ENCODE results near the gene GTF2H3.
A peak's percentile ranks its signal among the peaks of the same experiment; 100 is the strongest.

GRCh38 chr12:123670882-123671728 is 37.5 kb downstream of the GTF2H3 start, which contains the start of gene TCTN2:
- TF ChIP-seq, protein P1, sequence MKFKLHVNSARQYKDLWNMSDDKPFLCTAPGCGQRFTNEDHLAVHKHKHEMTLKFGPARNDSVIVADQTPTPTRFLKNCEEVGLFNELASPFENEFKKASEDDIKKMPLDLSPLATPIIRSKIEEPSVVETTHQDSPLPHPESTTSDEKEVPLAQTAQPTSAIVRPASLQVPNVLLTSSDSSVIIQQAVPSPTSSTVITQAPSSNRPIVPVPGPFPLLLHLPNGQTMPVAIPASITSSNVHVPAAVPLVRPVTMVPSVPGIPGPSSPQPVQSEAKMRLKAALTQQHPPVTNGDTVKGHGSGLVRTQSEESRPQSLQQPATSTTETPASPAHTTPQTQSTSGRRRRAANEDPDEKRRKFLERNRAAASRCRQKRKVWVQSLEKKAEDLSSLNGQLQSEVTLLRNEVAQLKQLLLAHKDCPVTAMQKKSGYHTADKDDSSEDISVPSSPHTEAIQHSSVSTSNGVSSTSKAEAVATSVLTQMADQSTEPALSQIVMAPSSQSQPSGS (IDR thresholded peaks at IDR 0.05; ENCODE audit: low read length), result no peak
- no peak for TF ChIP-seq MTA2 (IDR thresholded peaks at IDR 0.05; ENCODE audit: low read depth)
- peak; percentile 49 for TF ChIP-seq POLR2A (IDR thresholded peaks at IDR 0.05; ENCODE audit: low read depth, low read length)
- no peak for TF ChIP-seq CTCF (IDR thresholded peaks at IDR 0.05 in 2 of 3, conservative IDR thresholded peaks at IDR 0.05 in 1 of 3; ENCODE audit: control insufficient read depth in 2 of 3, extremely low read depth in 1 of 3, insufficient read depth in 1 of 3, low read depth in 3 of 3, low read length in 3 of 3)
- TF ChIP-seq, protein P2, sequence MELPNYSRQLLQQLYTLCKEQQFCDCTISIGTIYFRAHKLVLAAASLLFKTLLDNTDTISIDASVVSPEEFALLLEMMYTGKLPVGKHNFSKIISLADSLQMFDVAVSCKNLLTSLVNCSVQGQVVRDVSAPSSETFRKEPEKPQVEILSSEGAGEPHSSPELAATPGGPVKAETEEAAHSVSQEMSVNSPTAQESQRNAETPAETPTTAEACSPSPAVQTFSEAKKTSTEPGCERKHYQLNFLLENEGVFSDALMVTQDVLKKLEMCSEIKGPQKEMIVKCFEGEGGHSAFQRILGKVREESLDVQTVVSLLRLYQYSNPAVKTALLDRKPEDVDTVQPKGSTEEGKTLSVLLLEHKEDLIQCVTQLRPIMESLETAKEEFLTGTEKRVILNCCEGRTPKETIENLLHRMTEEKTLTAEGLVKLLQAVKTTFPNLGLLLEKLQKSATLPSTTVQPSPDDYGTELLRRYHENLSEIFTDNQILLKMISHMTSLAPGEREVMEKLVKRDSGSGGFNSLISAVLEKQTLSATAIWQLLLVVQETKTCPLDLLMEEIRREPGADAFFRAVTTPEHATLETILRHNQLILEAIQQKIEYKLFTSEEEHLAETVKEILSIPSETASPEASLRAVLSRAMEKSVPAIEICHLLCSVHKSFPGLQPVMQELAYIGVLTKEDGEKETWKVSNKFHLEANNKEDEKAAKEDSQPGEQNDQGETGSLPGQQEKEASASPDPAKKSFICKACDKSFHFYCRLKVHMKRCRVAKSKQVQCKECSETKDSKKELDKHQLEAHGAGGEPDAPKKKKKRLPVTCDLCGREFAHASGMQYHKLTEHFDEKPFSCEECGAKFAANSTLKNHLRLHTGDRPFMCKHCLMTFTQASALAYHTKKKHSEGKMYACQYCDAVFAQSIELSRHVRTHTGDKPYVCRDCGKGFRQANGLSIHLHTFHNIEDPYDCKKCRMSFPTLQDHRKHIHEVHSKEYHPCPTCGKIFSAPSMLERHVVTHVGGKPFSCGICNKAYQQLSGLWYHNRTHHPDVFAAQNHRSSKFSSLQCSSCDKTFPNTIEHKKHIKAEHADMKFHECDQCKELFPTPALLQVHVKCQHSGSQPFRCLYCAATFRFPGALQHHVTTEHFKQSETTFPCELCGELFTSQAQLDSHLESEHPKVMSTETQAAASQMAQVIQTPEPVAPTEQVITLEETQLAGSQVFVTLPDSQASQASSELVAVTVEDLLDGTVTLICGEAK (IDR thresholded peaks at IDR 0.05; ENCODE audit: borderline replicate concordance), result no peak
- no peak for TF ChIP-seq SMC3 (IDR thresholded peaks at IDR 0.05; ENCODE audit: borderline replicate concordance, low read length)
- TF ChIP-seq EP300 (IDR thresholded peaks at IDR 0.05; ENCODE audit: borderline replicate concordance in 1 of 2, control insufficient read depth in 1 of 2, low read depth in 2 of 2, low read length in 2 of 2), result no peak
- TF ChIP-seq, protein P3, sequence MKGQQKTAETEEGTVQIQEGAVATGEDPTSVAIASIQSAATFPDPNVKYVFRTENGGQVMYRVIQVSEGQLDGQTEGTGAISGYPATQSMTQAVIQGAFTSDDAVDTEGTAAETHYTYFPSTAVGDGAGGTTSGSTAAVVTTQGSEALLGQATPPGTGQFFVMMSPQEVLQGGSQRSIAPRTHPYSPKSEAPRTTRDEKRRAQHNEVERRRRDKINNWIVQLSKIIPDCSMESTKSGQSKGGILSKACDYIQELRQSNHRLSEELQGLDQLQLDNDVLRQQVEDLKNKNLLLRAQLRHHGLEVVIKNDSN (IDR thresholded peaks at IDR 0.05; ENCODE audit: borderline replicate concordance, extremely low read length, insufficient read depth, low read depth, low read length), result no peak
- TF ChIP-seq NRF1 (conservative IDR thresholded peaks at IDR 0.05; ENCODE audit: low read depth, low read length), result no peak
- TF ChIP-seq RELA (IDR thresholded peaks at IDR 0.05; ENCODE audit: borderline replicate concordance, partially characterized antibody), result no peak
- TF ChIP-seq MTA3 (IDR thresholded peaks at IDR 0.05; ENCODE audit: borderline replicate concordance, low read length), result no peak
- no peak for TF ChIP-seq MYC (IDR thresholded peaks at IDR 0.05; ENCODE audit: insufficient read depth, insufficient read length, insufficient replicate concordance, low read length, severe bottlenecking)
- peak; percentile 49; the same call in 1 of the 2 replicates for TF ChIP-seq CHD2 (IDR thresholded peaks at IDR 0.05; ENCODE audit: borderline replicate concordance, low read depth, low read length)
- TF ChIP-seq SIX5 (IDR thresholded peaks at IDR 0.05; ENCODE audit: low read depth, low read length, severe bottlenecking), result no peak
